Measurements from ENCODE around the gene MTRF1L. TPM values are rescaled to one million over a fixed set of nuclear protein-coding genes. Genes with fewer than 3 reads are reported as not detected.
A peak's percentile ranks its signal among the peaks of the same experiment; 100 is the strongest.

The MTRF1L gene
- total RNA-seq, 1 experiment from 2014 or later: 16.6 TPM

DNA sequence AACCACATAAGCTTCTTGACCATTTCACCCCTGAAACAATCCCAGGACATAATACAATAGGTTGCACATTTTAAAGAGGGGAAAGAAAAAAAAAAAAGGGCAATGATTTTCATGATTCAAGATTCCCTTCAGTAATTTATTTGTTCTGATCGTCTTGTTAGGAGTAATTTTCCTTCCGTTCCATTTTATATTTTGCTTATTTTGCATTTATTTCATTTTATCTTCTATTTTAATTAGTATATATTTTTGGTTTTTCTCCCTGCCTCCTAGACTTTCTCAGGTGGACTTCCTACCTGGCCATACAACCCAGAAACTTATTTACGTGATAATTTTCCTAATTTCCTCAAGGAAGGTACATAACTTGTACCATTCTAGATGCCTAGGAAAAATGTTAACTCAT, 52.3 kb downstream of the MTRF1L start (continued):
- TF ChIP-seq, protein P1, sequence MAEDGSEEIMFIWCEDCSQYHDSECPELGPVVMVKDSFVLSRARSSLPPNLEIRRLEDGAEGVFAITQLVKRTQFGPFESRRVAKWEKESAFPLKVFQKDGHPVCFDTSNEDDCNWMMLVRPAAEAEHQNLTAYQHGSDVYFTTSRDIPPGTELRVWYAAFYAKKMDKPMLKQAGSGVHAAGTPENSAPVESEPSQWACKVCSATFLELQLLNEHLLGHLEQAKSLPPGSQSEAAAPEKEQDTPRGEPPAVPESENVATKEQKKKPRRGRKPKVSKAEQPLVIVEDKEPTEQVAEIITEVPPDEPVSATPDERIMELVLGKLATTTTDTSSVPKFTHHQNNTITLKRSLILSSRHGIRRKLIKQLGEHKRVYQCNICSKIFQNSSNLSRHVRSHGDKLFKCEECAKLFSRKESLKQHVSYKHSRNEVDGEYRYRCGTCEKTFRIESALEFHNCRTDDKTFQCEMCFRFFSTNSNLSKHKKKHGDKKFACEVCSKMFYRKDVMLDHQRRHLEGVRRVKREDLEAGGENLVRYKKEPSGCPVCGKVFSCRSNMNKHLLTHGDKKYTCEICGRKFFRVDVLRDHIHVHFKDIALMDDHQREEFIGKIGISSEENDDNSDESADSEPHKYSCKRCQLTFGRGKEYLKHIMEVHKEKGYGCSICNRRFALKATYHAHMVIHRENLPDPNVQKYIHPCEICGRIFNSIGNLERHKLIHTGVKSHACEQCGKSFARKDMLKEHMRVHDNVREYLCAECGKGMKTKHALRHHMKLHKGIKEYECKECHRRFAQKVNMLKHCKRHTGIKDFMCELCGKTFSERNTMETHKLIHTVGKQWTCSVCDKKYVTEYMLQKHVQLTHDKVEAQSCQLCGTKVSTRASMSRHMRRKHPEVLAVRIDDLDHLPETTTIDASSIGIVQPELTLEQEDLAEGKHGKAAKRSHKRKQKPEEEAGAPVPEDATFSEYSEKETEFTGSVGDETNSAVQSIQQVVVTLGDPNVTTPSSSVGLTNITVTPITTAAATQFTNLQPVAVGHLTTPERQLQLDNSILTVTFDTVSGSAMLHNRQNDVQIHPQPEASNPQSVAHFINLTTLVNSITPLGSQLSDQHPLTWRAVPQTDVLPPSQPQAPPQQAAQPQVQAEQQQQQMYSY (CRISPR knock-in tag; IDR thresholded peaks at IDR 0.05): no peak
- TF ChIP-seq TEAD4 (CRISPR knock-in tag; IDR thresholded peaks at IDR 0.05): no peak
- TF ChIP-seq, protein P2, sequence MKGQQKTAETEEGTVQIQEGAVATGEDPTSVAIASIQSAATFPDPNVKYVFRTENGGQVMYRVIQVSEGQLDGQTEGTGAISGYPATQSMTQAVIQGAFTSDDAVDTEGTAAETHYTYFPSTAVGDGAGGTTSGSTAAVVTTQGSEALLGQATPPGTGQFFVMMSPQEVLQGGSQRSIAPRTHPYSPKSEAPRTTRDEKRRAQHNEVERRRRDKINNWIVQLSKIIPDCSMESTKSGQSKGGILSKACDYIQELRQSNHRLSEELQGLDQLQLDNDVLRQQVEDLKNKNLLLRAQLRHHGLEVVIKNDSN (CRISPR knock-in tag; IDR thresholded peaks at IDR 0.05): no peak

DNA sequence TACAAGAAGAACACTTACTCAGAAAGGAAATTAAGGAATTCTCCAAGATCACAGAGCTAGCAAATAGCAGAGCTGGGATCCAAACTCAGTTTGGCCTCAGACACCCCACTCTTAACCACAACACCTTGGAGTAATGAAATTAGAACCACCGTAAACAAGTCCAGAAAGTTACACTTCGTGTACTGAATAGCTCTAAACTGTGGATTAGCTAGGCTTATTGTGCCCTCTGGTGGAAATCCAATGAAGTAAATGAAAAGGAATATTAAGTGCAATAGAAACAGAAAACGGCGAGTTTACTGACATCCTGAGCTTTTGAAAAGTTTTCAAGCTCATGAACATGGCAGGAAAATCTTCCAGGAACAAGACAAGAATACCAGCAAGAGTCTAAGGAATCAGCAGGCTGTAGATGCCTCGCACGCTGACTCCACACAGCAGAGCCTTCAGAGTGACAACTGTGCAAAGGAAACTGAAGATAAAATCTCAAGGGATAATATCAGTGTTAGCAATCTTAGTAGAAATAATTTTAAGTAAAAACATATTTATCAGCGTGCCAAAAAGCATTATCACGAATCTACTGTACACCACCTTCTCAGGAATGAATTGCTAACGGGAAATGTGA, 54.2 kb downstream of the MTRF1L start:
- H3K4me3 Mint-ChIP-seq: no peak overlapping the region
- H3K4me1 Mint-ChIP-seq: peaks cover 35% of the 10 kb centered on the region
- TF ChIP-seq, protein P3, sequence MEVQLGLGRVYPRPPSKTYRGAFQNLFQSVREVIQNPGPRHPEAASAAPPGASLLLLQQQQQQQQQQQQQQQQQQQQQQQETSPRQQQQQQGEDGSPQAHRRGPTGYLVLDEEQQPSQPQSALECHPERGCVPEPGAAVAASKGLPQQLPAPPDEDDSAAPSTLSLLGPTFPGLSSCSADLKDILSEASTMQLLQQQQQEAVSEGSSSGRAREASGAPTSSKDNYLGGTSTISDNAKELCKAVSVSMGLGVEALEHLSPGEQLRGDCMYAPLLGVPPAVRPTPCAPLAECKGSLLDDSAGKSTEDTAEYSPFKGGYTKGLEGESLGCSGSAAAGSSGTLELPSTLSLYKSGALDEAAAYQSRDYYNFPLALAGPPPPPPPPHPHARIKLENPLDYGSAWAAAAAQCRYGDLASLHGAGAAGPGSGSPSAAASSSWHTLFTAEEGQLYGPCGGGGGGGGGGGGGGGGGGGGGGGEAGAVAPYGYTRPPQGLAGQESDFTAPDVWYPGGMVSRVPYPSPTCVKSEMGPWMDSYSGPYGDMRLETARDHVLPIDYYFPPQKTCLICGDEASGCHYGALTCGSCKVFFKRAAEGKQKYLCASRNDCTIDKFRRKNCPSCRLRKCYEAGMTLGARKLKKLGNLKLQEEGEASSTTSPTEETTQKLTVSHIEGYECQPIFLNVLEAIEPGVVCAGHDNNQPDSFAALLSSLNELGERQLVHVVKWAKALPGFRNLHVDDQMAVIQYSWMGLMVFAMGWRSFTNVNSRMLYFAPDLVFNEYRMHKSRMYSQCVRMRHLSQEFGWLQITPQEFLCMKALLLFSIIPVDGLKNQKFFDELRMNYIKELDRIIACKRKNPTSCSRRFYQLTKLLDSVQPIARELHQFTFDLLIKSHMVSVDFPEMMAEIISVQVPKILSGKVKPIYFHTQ (CRISPR knock-in tag; IDR thresholded peaks at IDR 0.05): no peak
- TF ChIP-seq SOX15 (CRISPR knock-in tag; IDR thresholded peaks at IDR 0.05) (no peak), TEAD1 (CRISPR knock-in tag; IDR thresholded peaks at IDR 0.05) (no peak)
- TF ChIP-seq, protein P4, sequence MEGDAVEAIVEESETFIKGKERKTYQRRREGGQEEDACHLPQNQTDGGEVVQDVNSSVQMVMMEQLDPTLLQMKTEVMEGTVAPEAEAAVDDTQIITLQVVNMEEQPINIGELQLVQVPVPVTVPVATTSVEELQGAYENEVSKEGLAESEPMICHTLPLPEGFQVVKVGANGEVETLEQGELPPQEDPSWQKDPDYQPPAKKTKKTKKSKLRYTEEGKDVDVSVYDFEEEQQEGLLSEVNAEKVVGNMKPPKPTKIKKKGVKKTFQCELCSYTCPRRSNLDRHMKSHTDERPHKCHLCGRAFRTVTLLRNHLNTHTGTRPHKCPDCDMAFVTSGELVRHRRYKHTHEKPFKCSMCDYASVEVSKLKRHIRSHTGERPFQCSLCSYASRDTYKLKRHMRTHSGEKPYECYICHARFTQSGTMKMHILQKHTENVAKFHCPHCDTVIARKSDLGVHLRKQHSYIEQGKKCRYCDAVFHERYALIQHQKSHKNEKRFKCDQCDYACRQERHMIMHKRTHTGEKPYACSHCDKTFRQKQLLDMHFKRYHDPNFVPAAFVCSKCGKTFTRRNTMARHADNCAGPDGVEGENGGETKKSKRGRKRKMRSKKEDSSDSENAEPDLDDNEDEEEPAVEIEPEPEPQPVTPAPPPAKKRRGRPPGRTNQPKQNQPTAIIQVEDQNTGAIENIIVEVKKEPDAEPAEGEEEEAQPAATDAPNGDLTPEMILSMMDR (IDR thresholded peaks at IDR 0.05): peak; percentile 48
- ChIA-PET POLR2A (no interaction called here), CTCF (interaction anchor here (0.6 to 2.3 kb wide), 41 partner anchors 8 to 610 kb away, joined by 3 to 29 read pairs (median 3); partner anchors contain the start of genes RGS17 and VIP)
- H3K36me3 Mint-ChIP-seq: no peaks in the 10 kb centered on the region
- no peak overlapping the region; the same call in 1 of the 2 replicates for H3K27ac Mint-ChIP-seq
- no peak for DNase-seq (ENCODE audit: low spot score)
- H3K9me3 Mint-ChIP-seq: no peaks in the 10 kb centered on the region
- ATAC-seq: peak; percentile 70
- no peaks in the 10 kb centered on the region for H3K27me3 Mint-ChIP-seq (ENCODE audit: low read depth)

DNA sequence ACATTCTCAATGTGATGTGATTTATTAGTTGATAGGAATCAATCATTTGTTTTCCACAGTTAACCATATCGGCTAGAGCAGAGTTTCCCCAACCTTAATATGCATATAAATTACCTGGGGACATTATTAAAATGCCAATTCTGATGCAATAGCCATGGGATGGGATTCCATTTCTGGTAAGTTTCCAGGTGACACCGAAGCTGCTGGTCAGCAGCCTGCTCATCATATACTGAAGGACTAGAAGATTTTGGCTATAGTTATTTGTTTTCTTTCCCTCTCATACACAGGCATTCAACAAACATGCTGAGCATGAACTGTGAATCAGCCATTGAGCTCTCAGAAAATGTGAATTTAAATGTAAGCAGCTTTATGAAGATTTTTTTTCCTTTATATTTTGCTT, 55.5 kb downstream of the MTRF1L start:
- Mint-ChIP-seq H3K4me3 (no peak overlapping the region), H3K36me3 (no peaks in the 10 kb centered on the region), H3K4me1 (peaks cover 23% of the 10 kb centered on the region), H3K27ac (0 out of 2 replicates have a peak overlapping the region, but pooled peaks have one; percentile 27), H3K9me3 (no peaks in the 10 kb centered on the region), H3K27me3 (ENCODE audit: low read depth) (no peaks in the 10 kb centered on the region)
- TF ChIP-seq, protein P5, sequence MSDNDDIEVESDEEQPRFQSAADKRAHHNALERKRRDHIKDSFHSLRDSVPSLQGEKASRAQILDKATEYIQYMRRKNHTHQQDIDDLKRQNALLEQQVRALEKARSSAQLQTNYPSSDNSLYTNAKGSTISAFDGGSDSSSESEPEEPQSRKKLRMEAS (CRISPR knock-in tag; IDR thresholded peaks at IDR 0.05): no peak
- ATAC-seq (no peak), DNase-seq (ENCODE audit: low spot score) (no peak)
- ChIA-PET POLR2A (no interaction called here), CTCF (interaction anchor here (0.5 to 2.3 kb wide), 6 partner anchors 12 to 199 kb away, joined by 5 to 29 read pairs (median 11); no protein-coding TSS in a partner anchor)

DNA sequence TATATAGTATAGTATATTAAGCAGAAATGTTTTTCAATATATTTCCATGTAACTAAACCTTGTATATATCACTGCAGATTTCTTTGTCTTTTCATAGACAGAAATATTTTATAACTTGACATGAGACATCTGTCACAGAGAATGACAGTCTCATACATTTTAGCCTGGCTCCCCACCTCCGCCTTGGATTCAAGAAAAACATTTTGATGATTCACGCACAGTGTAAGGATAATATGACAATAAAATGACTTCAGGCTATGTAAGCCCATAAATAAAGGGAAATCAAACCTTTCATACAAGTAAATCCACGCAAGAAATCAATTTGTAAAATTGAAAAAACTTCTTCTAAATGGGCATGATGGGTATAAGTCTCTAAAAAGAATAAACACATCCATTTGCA, 56.0 kb downstream of the MTRF1L start:
- ATAC-seq: no peak
- POLR2A ChIA-PET: no interaction called here
- Mint-ChIP-seq H3K36me3 (no peaks in the 10 kb centered on the region), H3K27ac (no peak overlapping the region), H3K4me3 (no peak overlapping the region), H3K4me1 (peaks cover 19% of the 10 kb centered on the region), H3K9me3 (no peaks in the 10 kb centered on the region), H3K27me3 (ENCODE audit: low read depth) (no peaks in the 10 kb centered on the region)
- CTCF ChIA-PET: interaction anchor here (2.1 to 2.3 kb wide), 3 partner anchors 81 to 195 kb away, joined by 9 to 14 read pairs (median 13); no protein-coding TSS in a partner anchor
- DNase-seq (ENCODE audit: low spot score): no peak
- TF ChIP-seq, protein P6, sequence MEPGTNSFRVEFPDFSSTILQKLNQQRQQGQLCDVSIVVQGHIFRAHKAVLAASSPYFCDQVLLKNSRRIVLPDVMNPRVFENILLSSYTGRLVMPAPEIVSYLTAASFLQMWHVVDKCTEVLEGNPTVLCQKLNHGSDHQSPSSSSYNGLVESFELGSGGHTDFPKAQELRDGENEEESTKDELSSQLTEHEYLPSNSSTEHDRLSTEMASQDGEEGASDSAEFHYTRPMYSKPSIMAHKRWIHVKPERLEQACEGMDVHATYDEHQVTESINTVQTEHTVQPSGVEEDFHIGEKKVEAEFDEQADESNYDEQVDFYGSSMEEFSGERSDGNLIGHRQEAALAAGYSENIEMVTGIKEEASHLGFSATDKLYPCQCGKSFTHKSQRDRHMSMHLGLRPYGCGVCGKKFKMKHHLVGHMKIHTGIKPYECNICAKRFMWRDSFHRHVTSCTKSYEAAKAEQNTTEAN (CRISPR knock-in tag; IDR thresholded peaks at IDR 0.05): no peak
- TF ChIP-seq ZNF263 (CRISPR knock-in tag; IDR thresholded peaks at IDR 0.05; ENCODE audit: low read depth): no peak
- TF ChIP-seq, protein P7, sequence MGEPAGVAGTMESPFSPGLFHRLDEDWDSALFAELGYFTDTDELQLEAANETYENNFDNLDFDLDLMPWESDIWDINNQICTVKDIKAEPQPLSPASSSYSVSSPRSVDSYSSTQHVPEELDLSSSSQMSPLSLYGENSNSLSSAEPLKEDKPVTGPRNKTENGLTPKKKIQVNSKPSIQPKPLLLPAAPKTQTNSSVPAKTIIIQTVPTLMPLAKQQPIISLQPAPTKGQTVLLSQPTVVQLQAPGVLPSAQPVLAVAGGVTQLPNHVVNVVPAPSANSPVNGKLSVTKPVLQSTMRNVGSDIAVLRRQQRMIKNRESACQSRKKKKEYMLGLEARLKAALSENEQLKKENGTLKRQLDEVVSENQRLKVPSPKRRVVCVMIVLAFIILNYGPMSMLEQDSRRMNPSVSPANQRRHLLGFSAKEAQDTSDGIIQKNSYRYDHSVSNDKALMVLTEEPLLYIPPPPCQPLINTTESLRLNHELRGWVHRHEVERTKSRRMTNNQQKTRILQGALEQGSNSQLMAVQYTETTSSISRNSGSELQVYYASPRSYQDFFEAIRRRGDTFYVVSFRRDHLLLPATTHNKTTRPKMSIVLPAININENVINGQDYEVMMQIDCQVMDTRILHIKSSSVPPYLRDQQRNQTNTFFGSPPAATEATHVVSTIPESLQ (CRISPR knock-in tag; IDR thresholded peaks at IDR 0.05): no peak
- TF ChIP-seq, protein P8, sequence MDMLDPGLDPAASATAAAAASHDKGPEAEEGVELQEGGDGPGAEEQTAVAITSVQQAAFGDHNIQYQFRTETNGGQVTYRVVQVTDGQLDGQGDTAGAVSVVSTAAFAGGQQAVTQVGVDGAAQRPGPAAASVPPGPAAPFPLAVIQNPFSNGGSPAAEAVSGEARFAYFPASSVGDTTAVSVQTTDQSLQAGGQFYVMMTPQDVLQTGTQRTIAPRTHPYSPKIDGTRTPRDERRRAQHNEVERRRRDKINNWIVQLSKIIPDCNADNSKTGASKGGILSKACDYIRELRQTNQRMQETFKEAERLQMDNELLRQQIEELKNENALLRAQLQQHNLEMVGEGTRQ (CRISPR knock-in tag; IDR thresholded peaks at IDR 0.05): no peak
- TF ChIP-seq, protein P9, sequence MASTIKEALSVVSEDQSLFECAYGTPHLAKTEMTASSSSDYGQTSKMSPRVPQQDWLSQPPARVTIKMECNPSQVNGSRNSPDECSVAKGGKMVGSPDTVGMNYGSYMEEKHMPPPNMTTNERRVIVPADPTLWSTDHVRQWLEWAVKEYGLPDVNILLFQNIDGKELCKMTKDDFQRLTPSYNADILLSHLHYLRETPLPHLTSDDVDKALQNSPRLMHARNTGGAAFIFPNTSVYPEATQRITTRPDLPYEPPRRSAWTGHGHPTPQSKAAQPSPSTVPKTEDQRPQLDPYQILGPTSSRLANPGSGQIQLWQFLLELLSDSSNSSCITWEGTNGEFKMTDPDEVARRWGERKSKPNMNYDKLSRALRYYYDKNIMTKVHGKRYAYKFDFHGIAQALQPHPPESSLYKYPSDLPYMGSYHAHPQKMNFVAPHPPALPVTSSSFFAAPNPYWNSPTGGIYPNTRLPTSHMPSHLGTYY (CRISPR knock-in tag; IDR thresholded peaks at IDR 0.05): no peak
